AG08396 (cell line): ENCODE results near the gene CDKN2AIP.
"Not testable (repeated sequence)": the region's sequence is repeated elsewhere in the genome, so short reads cannot be mapped to it uniquely, and the experiment has no call there.

Source experiments
- DNase-seq: peaks from one replicate; pipeline ENCODE4 v3.0.0; 2012; ENCODE audit warnings: low spot score, mixed read lengths

Gene CDKN2AIP

GRCh38 chr4:183413234-183414200 is 30.9 kb upstream of the CDKN2AIP start:
- DNase-seq: no peak

- no peak for DNase-seq
These were observed 27.3 kb upstream of the CDKN2AIP start for GRCh38 chr4:183416879-183417755.

GRCh38 chr4:183422962-183423631 is 21.3 kb upstream of the CDKN2AIP start:
- DNase-seq: no peak

GRCh38 chr4:183424109-183424744 is 20.2 kb upstream of the CDKN2AIP start:
- DNase-seq: no peak

- no peak for DNase-seq
These were observed 17.9 kb upstream of the CDKN2AIP start for GRCh38 chr4:183426507-183426906.

DNA sequence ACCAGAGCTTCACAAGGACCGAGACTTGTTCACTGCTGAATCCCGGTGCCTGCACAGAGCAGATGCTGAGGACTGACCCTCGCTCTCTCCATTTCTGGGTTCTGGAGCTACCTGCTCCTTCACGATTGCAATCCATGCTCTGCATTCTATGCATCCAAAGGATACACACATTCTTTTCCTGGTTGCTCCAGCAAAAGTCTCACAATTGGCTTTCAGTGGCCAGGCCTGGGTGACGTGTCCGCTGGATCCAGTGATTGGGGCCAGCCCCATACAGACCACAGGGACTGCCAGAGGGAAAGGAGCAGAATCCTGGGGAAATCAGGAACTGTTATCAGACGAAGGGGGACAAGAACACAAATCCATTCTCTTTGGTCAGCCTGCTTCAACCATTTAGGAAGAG is 14.9 kb upstream of the CDKN2AIP start:
- DNase-seq: no peak

DNA sequence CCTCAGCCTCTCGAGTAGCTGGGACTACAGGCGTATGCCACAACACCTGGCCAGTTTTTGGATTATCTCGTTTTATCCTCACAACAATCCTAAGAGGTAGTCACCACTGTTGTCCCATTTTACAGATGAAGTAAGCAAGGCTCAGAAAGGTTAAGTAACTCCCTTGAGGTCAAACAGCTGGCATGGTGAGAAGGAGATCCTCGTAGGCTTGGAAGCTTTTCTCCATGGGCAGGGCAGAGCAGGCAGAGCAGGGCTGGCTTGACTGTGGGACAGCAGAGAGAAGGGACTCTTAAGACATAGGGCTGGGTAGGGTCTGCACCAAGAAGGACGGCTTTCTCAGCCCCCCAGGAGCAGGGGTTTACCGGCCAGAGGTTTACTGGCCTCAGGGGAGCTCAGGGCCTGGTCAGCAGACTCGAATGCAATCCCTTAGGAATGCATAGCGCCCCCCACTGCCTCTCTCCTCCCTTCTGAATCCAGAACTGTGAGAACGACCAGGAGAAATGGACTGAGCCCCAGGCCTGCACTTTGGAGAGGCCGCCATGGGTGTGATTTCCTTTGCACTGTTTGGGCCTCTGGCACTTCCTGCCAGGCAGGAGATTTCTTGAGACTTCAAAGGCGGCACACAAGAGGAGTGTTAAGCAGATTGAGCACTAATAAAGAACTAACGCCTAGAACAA is 14.0 kb upstream of the CDKN2AIP start:
- no peak for DNase-seq

GRCh38 chr4:183430994-183431347 is 13.5 kb upstream of the CDKN2AIP start:
- DNase-seq: no peak

DNA sequence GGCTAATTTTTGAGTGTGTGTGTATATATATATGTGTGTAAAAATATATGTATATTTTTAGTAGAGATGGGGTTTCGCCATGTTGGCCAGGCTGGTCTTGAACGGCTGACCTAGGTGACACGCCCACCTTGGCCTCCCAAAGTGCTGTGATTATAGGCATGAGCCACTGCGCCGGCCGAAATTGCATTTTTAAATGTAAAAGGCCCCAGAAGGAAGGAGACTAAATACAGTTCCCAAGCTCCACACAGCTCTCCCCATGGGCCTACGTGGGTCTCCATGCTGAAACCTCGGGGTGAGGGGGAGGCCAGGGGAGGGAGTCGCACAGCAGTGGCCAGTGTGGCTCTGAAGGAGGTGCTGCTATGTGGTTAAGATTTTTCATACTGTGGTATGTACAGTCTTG is 12.8 kb upstream of the CDKN2AIP start:
- DNase-seq: no peak

GRCh38 chr4:183433183-183433582 is 11.3 kb upstream of the CDKN2AIP start:
- DNase-seq: not testable (repeated sequence)

DNA sequence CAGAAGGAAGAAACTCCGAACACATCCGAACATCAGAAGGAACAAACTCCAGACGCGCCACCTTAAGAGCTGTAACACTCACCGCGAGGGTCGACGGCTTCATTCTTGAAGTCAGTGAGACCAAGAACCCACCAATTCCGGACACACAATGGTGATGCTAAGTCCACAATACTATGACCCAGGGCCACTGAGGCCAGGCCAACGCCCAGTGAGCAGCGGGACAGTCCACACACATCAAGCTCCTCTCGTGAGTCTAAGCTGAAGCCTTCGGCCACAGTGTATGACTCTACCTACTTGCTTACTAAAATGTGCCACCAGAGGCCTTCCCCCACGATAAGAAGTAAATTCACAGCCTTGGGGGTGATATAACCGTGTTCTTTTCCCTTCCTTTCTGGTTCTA is 10.2 kb upstream of the CDKN2AIP start:
- no peak for DNase-seq

GRCh38 chr4:183434666-183435190 is 9.7 kb upstream of the CDKN2AIP start:
- DNase-seq: no peak

GRCh38 chr4:183435803-183436202 is 8.6 kb upstream of the CDKN2AIP start:
- DNase-seq: no peak

- no peak for DNase-seq
These were observed 8.0 kb upstream of the CDKN2AIP start for GRCh38 chr4:183436417-183436816.

GRCh38 chr4:183437452-183437851 is 7.0 kb upstream of the CDKN2AIP start:
- no peak for DNase-seq

- peak; percentile 80 for DNase-seq
These were observed 5.8 kb upstream of the CDKN2AIP start for GRCh38 chr4:183438458-183439113.

DNA sequence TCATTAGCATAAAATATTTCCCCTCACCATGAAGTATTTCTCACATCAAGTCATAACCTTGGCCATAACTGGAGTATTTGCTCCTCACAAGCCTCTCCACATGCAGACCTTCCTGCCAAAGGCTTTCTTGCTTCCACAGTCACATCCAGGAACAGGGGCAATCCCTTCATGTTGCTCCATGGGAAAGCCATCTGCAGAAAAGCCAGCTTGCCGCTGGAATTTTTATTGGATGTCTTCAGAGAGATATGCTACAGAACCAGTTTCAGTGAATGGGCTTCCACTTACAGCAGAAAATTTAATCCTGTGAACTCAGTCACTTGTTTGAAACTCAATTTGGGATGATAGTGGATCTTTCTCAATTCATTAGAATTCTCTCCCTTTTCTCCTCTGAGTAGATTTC is 3.2 kb upstream of the CDKN2AIP start:
- DNase-seq: no peak

DNA sequence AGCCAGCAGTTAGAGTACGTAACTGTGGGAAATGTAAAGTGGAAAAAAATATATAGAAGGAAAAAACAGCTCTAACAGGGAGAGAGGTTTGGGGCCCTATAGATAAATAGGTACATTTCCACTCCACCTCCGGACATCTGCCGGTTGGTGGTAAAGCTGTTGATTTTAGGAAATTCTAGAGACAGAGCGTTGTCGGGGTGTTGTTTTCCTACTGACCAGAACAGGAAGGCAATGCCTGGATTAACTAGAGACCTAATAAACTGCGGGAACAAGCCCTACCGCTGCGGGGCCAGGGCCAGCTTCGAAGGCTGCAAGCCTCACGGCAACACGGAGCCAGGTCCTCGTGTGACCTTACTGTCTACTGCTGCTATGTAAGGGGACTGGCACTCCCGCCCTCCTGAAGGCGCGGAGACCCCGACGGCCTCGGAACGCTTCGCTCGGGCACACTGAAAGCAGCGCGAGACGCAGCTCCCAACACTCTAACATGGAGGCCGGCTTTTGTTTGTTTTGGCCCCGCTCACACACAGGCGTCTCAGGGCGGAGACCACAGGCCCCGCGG is 702 bp upstream of the CDKN2AIP start:
- no peak for DNase-seq

DNA sequence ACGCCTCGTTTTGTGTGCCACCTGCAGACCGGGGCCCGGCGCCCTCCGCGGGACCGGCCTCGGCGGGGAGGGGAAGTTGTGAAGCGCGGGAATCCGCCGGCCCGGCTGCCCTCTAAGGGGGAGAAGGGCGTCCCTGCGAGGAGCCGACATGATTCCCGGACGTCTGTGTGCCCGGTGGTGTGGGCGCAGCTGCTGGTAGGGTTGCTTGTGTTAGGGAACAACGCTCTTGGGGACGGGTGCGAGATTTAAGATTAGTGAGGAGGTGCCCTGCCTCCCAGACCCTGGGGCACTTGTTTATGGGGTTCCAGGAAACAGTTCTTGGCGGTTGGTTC is 627 bp downstream of the CDKN2AIP start:
- DNase-seq: peak; percentile 61

- DNase-seq: no peak
These were observed 3.2 kb downstream of the CDKN2AIP start for GRCh38 chr4:183447646-183448045.
